Measurements from ENCODE around the gene AASS. TPM values are rescaled to one million over a fixed set of nuclear protein-coding genes. Genes with fewer than 3 reads are reported as not detected.

AASS gene
- total RNA-seq, 4 donors from 2014 or later = 7.9 to 20.6 (median 15.5) TPM

GRCh38 chr7:122064971-122065370 lies 79.1 kb downstream of the AASS start:
- 82% methylated on average over 4 of the region's 4 CpGs for WGBS
- Histone ChIP-seq H3K4me1 (no peaks in the 10 kb centered on the region), H3K36me3 (peaks cover 4% of the 10 kb centered on the region), H3K27me3 (no peaks in the 10 kb centered on the region), H3K9me3 (no peaks in the 10 kb centered on the region), H3K4me3 (no peak overlapping the region), H3K27ac (no peak overlapping the region)
- DNase-seq (ENCODE audit: low spot score in 2 of 2) = no peak
- TF ChIP-seq EP300 (IDR thresholded peaks at IDR 0.05) = no peak

- Histone ChIP-seq H3K27me3 (no peaks in the 10 kb centered on the region), H3K36me3 (peaks cover 4% of the 10 kb centered on the region), H3K9me3 (no peaks in the 10 kb centered on the region), H3K4me3 (no peak overlapping the region), H3K4me1 (no peaks in the 10 kb centered on the region), H3K27ac (no peak overlapping the region)
- DNase-seq (ENCODE audit: low spot score in 2 of 2) = no peak
- no peak for TF ChIP-seq EP300 (IDR thresholded peaks at IDR 0.05)
- no peak for TF ChIP-seq CTCF (IDR thresholded peaks at IDR 0.05)
- TF ChIP-seq POLR2A (IDR thresholded peaks at IDR 0.05) = no peak
- no peak for TF ChIP-seq POLR2AphosphoS5 (IDR thresholded peaks at IDR 0.05)
Observed at GRCh38 chr7:122063146-122063545, 80.9 kb downstream of the AASS start.

GRCh38 chr7:122059542-122059941 lies 84.5 kb downstream of the AASS start:
- Histone ChIP-seq H3K27me3 (no peaks in the 10 kb centered on the region), H3K4me3 (no peak overlapping the region), H3K27ac (no peak overlapping the region), H3K4me1 (no peaks in the 10 kb centered on the region), H3K9me3 (no peaks in the 10 kb centered on the region), H3K36me3 (peaks cover 4% of the 10 kb centered on the region)
- no peak for DNase-seq (ENCODE audit: low spot score in 2 of 2)
- no peak for TF ChIP-seq EP300 (IDR thresholded peaks at IDR 0.05)
- no peak for TF ChIP-seq POLR2A (IDR thresholded peaks at IDR 0.05)
- TF ChIP-seq CTCF (IDR thresholded peaks at IDR 0.05) = no peak
- TF ChIP-seq POLR2AphosphoS5 (IDR thresholded peaks at IDR 0.05) = no peak
- 69% methylated on average over 4 of the region's 4 CpGs for WGBS

- 50% methylated on average over 2 of the region's 2 CpGs for WGBS
- no peak for DNase-seq (ENCODE audit: low spot score in 2 of 2)
- Histone ChIP-seq H3K4me1 (no peaks in the 10 kb centered on the region), H3K4me3 (no peak overlapping the region), H3K36me3 (peaks cover 8% of the 10 kb centered on the region), H3K27ac (no peak overlapping the region), H3K9me3 (no peaks in the 10 kb centered on the region), H3K27me3 (no peaks in the 10 kb centered on the region)
- TF ChIP-seq EP300 (IDR thresholded peaks at IDR 0.05) = no peak
- TF ChIP-seq POLR2A (IDR thresholded peaks at IDR 0.05) = no peak
- no peak for TF ChIP-seq CTCF (IDR thresholded peaks at IDR 0.05)
- TF ChIP-seq POLR2AphosphoS5 (IDR thresholded peaks at IDR 0.05) = no peak
Observed at GRCh38 chr7:122056977-122057376, 87.1 kb downstream of the AASS start.

GRCh38 chr7:122055073-122055472 lies 89.0 kb downstream of the AASS start:
- H3K27me3 ChIP-seq = no peaks in the 10 kb centered on the region
- H3K27ac ChIP-seq = no peak overlapping the region
- 55% methylated on average over 1 of the region's 1 CpG for WGBS
- H3K9me3 ChIP-seq = no peaks in the 10 kb centered on the region
- no peak for TF ChIP-seq POLR2AphosphoS5 (IDR thresholded peaks at IDR 0.05)
- TF ChIP-seq POLR2A (IDR thresholded peaks at IDR 0.05) = no peak
- TF ChIP-seq EP300 (IDR thresholded peaks at IDR 0.05) = no peak
- TF ChIP-seq CTCF (IDR thresholded peaks at IDR 0.05) = no peak
- peaks cover 9% of the 10 kb centered on the region for H3K36me3 ChIP-seq
- no peak for DNase-seq (ENCODE audit: low spot score in 2 of 2)
- no peaks in the 10 kb centered on the region for H3K4me1 ChIP-seq
- no peak overlapping the region for H3K4me3 ChIP-seq

- DNase-seq (ENCODE audit: low spot score in 2 of 2) = no peak
- H3K36me3 ChIP-seq = peaks cover 8% of the 10 kb centered on the region
- no peak overlapping the region for H3K4me3 ChIP-seq
- WGBS = 98% methylated on average over 1 of the region's 1 CpG
- TF ChIP-seq EP300 (IDR thresholded peaks at IDR 0.05) (no peak), POLR2AphosphoS5 (IDR thresholded peaks at IDR 0.05) (no peak), POLR2A (IDR thresholded peaks at IDR 0.05) (no peak), CTCF (IDR thresholded peaks at IDR 0.05) (no peak)
- no peaks in the 10 kb centered on the region for H3K9me3 ChIP-seq
- H3K27ac ChIP-seq = no peak overlapping the region
- no peaks in the 10 kb centered on the region for H3K27me3 ChIP-seq
- H3K4me1 ChIP-seq = no peaks in the 10 kb centered on the region
Observed at GRCh38 chr7:122054393-122054792, 89.7 kb downstream of the AASS start.
